ENCODE results near the gene UBE2I. TPM values are rescaled to one million over a fixed set of nuclear protein-coding genes. Genes with fewer than 3 reads are reported as not detected.

The UBE2I gene
- total and polyA plus RNA-seq, 2 donors (not counting 1 experiment from before 2014, with no cell fraction given), result 42.1 to 142 TPM

GRCh38 chr16:1330260-1330914 is 21.0 kb downstream of the UBE2I start:
- H3K4me3 ChIP-seq (replicated peaks in 1 of 4; ENCODE audit: control extremely low read depth in 1 of 4, insufficient read depth in 1 of 4, low read depth in 3 of 4, low read length in 4 of 4), result no peak overlapping the region
- H3K36me3 ChIP-seq (ENCODE audit: control insufficient read depth, insufficient read depth, low read length), result peaks cover 2% of the 10 kb centered on the region
- H3K4me2 ChIP-seq (ENCODE audit: extremely low read depth, insufficient read depth, low read length), result no peak overlapping the region
- no peak for DNase-seq (ENCODE audit: low read depth in 2 of 2)
- peaks cover 36% of the 10 kb centered on the region for H3K27me3 ChIP-seq (ENCODE audit: control insufficient read depth, insufficient read depth, low read length)
- no peak overlapping the region for H3K9ac ChIP-seq (ENCODE audit: insufficient read depth, low read length)
- no peaks in the 10 kb centered on the region for H4K20me1 ChIP-seq (ENCODE audit: control insufficient read depth, extremely low read depth, insufficient read depth, low read length)
- TF ChIP-seq CTCF (conservative IDR thresholded peaks at IDR 0.05 in 1 of 2, IDR thresholded peaks at IDR 0.05 in 1 of 2; ENCODE audit: low read depth in 1 of 2, low read length in 2 of 2), result peak; percentile 21 to 42
- no peak for TF ChIP-seq EZH2 (IDR thresholded peaks at IDR 0.05; ENCODE audit: low read length, missing control alignments)
- H3K27ac ChIP-seq (ENCODE audit: insufficient read depth, low read length), result no peak overlapping the region
- no peak overlapping the region for H2AFZ ChIP-seq (ENCODE audit: low read length)
- no peaks in the 10 kb centered on the region for H3K79me2 ChIP-seq (ENCODE audit: control insufficient read depth, insufficient read depth, low read length)
- no peaks in the 10 kb centered on the region for H3K9me3 ChIP-seq (ENCODE audit: control insufficient read depth, insufficient read depth, low read depth, low read length)
- peaks cover 7% of the 10 kb centered on the region for H3K4me1 ChIP-seq (ENCODE audit: control insufficient read depth, extremely low read depth, insufficient read depth, low read length)

GRCh38 chr16:1330931-1331711 is 21.7 kb downstream of the UBE2I start:
- DNase-seq (ENCODE audit: low read depth in 2 of 2), result no peak
- Histone ChIP-seq H3K9ac (ENCODE audit: insufficient read depth, low read length) (no peak overlapping the region), H3K9me3 (ENCODE audit: control insufficient read depth, insufficient read depth, low read depth, low read length) (no peaks in the 10 kb centered on the region), H3K79me2 (ENCODE audit: control insufficient read depth, insufficient read depth, low read length) (no peaks in the 10 kb centered on the region), H3K27me3 (ENCODE audit: control insufficient read depth, insufficient read depth, low read length) (peaks cover 36% of the 10 kb centered on the region), H3K4me3 (replicated peaks in 1 of 4; ENCODE audit: control extremely low read depth in 1 of 4, insufficient read depth in 1 of 4, low read depth in 3 of 4, low read length in 4 of 4) (peak overlapping the region in 1 of 4 experiments; percentile 21), H3K27ac (ENCODE audit: insufficient read depth, low read length) (no peak overlapping the region), H2AFZ (ENCODE audit: low read length) (peak overlapping the region; percentile 16), H3K4me1 (ENCODE audit: control insufficient read depth, extremely low read depth, insufficient read depth, low read length) (peaks cover 7% of the 10 kb centered on the region), H3K36me3 (ENCODE audit: control insufficient read depth, insufficient read depth, low read length) (no peaks in the 10 kb centered on the region), H3K4me2 (ENCODE audit: extremely low read depth, insufficient read depth, low read length) (peak overlapping the region; percentile 51), H4K20me1 (ENCODE audit: control insufficient read depth, extremely low read depth, insufficient read depth, low read length) (no peaks in the 10 kb centered on the region)
- TF ChIP-seq CTCF (conservative IDR thresholded peaks at IDR 0.05 in 1 of 2, IDR thresholded peaks at IDR 0.05 in 1 of 2; ENCODE audit: low read depth in 1 of 2, low read length in 2 of 2), result no peak
- TF ChIP-seq EZH2 (IDR thresholded peaks at IDR 0.05; ENCODE audit: low read length, missing control alignments), result no peak

Data from fibroblast of lung (primary cell).